Smooth muscle cell (in vitro differentiated cells): ENCODE measurements around the gene AKAP8. TPM values are rescaled to one million over a fixed set of nuclear protein-coding genes. Genes with fewer than 3 reads are reported as not detected.
A peak's percentile ranks its signal among the peaks of the same experiment; 100 is the strongest.

Experiments used
- DNase-seq: peaks from one replicate; lab custom pipeline; 2025; ENCODE audit not compliant: unreplicated experiment; lab: John Stamatoyannopoulos, UW
- H2AFZ ChIP-seq: fragments of 200-600 bp; sonication (generic); 2 replicates; pipeline ENCODE4 v1.6.0; 2016; ENCODE audit warnings: antibody characterized with exemption, low read depth, mild to moderate bottlenecking
- H3F3A ChIP-seq: fragments of 200-600 bp; sonication (generic); 2 replicates; pipeline ENCODE4 v1.6.0; 2017; ENCODE audit warnings: antibody characterized with exemption, low read depth
- H3K27ac ChIP-seq: fragments of 200-600 bp; sonication (generic); 2 replicates; pipeline ENCODE4 v1.5.1; 2016; ENCODE audit warnings: low read depth, mild to moderate bottlenecking
- H3K27me3 ChIP-seq: fragments of 200-600 bp; sonication (generic); 2 replicates; pipeline ENCODE4 v1.6.1; 2016; ENCODE audit warnings: low read depth, mild to moderate bottlenecking
- H3K36me3 ChIP-seq: fragments of 200-600 bp; sonication (generic); 2 replicates; pipeline ENCODE4 v1.5.1; 2016; ENCODE audit warnings: low read depth
- H3K4me1 ChIP-seq: fragments of 200-600 bp; sonication (generic); 2 replicates; pipeline ENCODE4 v1.5.1; 2016; ENCODE audit warnings: low read depth
- H3K4me2 ChIP-seq: fragments of 200-600 bp; sonication (generic); 2 replicates; pipeline ENCODE4 v1.6.0; 2016; ENCODE audit warnings: mild to moderate bottlenecking
- H3K4me3 ChIP-seq: fragments of 200-600 bp; sonication (generic); 2 replicates; pipeline ENCODE4 v1.5.1; 2016; ENCODE audit warnings: mild to moderate bottlenecking
- H3K79me2 ChIP-seq: fragments of 200-600 bp; sonication (generic); 2 replicates; pipeline ENCODE4 v1.6.0; 2016; ENCODE audit warnings: low read depth, mild to moderate bottlenecking
- H3K9ac ChIP-seq: fragments of 200-600 bp; sonication (generic); 2 replicates; pipeline ENCODE4 v1.6.0; 2016; ENCODE audit warnings: low read depth
- H3K9me3 ChIP-seq: fragments of 200-600 bp; sonication (generic); replicated peaks from 2 replicates; pipeline ENCODE4 v1.5.1; 2016; ENCODE audit warnings: low read depth
- H4K20me1 ChIP-seq: fragments of 200-600 bp; sonication (generic); 2 replicates; pipeline ENCODE4 v1.6.0; 2016; ENCODE audit warnings: low read depth
- WGBS: methylation state at CpG from one replicate; pipeline ENCODE4 v1.1.7; 2016; ENCODE audit warnings: low lambda C conversion rate; 5-methylcytosine and 5-hydroxymethylcytosine counted together
- polyA plus RNA-seq: library from polyadenylated mRNA; unstranded; fragments of >200 nt; fragmentation: Nextera tagmentation; extraction: Ambion mirVana; gene quantifications from 2 replicates; pipeline ENCODE4 v1.2.1, GENCODE V29; 2016
- total RNA-seq: library from RNA; depleted of rRNA; stranded (reverse); fragments of >200 nt; gene quantifications from 2 replicates; pipeline ENCODE4 v1.2.3, GENCODE V29; 2014
- TF ChIP-seq, protein P1 (sequence below): fragments of 200-600 bp; sonication (generic); IDR thresholded peaks from 2 replicates; pipeline ENCODE4 v1.5.1; 2017; ENCODE audit warnings: borderline replicate concordance, mild to moderate bottlenecking, antibody characterized with exemption; ENCODE audit not compliant: insufficient read depth, poor library complexity, severe bottlenecking

The AKAP8 gene
- total and polyA plus RNA-seq, 2 experiments from 2014 or later: 12.0 to 19.1 TPM

DNA sequence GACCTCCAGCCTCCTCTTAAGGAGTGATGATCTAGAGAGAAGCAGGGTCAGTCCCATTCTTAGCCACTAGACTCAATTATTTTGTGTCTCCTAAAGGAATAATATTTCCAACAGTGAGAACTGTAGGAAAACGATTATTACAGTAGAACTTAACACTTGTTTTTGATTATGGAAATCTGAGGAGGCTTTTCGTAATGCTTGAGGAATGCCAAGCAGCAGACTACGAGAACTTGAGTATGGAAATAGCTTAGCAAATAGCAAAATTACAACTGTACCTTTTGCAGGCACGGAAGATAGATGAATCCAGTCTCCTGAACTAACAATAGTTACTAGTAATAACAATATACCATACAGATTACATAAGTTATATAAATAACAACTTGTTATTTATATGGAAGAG is 59.5 kb downstream of the AKAP8 start:
- Histone ChIP-seq H3K4me3 (no peak overlapping the region), H3K27me3 (no peaks in the 10 kb centered on the region), H3K9me3 (no peaks in the 10 kb centered on the region), H3K4me1 (peaks cover 32% of the 10 kb centered on the region), H4K20me1 (peaks cover 100% of the 10 kb centered on the region), H3K27ac (peak overlapping the region; percentile 41), H3K9ac (no peak overlapping the region), H3K36me3 (no peaks in the 10 kb centered on the region), H2AFZ (no peak overlapping the region), H3K79me2 (peaks cover 100% of the 10 kb centered on the region), H3F3A (peaks cover 3% of the 10 kb centered on the region), H3K4me2 (peak overlapping the region; percentile 37)
- 65% methylated on average over 4 of the region's 4 CpGs for WGBS
- no peak for DNase-seq
- TF ChIP-seq, protein P1, sequence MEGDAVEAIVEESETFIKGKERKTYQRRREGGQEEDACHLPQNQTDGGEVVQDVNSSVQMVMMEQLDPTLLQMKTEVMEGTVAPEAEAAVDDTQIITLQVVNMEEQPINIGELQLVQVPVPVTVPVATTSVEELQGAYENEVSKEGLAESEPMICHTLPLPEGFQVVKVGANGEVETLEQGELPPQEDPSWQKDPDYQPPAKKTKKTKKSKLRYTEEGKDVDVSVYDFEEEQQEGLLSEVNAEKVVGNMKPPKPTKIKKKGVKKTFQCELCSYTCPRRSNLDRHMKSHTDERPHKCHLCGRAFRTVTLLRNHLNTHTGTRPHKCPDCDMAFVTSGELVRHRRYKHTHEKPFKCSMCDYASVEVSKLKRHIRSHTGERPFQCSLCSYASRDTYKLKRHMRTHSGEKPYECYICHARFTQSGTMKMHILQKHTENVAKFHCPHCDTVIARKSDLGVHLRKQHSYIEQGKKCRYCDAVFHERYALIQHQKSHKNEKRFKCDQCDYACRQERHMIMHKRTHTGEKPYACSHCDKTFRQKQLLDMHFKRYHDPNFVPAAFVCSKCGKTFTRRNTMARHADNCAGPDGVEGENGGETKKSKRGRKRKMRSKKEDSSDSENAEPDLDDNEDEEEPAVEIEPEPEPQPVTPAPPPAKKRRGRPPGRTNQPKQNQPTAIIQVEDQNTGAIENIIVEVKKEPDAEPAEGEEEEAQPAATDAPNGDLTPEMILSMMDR: no peak

DNA sequence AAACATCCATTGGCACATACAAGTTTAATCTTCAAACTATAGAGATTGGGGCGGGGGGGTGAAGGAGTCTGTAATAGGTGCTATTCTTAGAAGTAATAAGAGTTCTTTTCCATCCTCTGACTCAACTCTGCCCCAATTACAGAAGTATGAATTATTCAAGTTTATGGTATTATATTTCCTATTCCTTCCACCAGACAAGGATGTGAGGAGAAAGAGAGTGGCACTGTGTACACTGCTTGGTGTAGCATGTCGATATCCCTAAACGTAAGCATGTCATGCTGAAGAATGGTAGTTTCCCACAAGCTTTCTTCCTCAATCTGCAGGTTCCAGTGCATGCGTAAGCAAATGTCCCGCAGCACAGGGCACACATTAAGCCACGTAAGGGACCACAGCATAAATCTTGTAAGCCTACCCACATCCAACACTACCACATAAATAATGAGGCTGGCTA is 61.3 kb downstream of the AKAP8 start:
- no peak for DNase-seq
- Histone ChIP-seq H3K27me3 (no peaks in the 10 kb centered on the region), H3K79me2 (peaks cover 100% of the 10 kb centered on the region), H3K4me1 (peaks cover 28% of the 10 kb centered on the region), H3K4me3 (no peak overlapping the region), H3K9ac (no peak overlapping the region), H4K20me1 (peaks cover 100% of the 10 kb centered on the region), H3K9me3 (no peaks in the 10 kb centered on the region), H2AFZ (no peak overlapping the region), H3F3A (peaks cover 3% of the 10 kb centered on the region), H3K27ac (peak overlapping the region; percentile 77), H3K36me3 (no peaks in the 10 kb centered on the region), H3K4me2 (peak overlapping the region; percentile 11)
- WGBS: 70% methylated on average over 6 of the region's 6 CpGs
- TF ChIP-seq, protein P1: no peak

DNA sequence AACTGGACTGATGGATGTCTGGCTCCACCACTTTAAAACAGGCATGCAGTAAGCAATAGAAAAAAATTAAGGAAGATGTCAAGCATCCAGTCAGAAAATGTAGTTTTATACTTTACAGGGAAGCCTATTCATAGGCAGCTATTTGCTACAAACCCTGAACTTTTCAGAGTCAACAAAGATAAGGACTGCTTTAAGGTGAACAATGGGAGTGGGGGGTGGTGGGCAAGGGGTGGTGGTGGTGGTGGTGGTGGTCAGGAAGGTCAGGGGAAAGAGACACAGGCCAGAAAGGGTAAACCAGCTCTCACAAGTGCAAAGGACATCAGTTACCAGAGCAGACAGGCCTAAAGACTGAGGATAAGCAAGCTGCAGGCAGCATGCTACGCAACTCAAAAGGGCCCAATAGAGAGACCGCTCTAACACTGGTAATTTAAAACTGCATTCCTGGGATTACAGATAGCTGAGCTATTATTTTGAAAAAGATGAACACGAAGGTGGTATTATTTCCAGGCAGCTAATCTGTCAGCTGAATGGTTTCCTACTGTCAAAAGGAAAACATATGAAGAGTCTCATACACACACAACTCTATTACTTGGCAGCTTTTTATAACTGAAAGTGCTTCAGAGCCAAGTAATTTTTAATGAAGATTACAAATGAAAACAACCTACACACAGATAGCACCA is 62.1 kb downstream of the AKAP8 start:
- Histone ChIP-seq H3K36me3 (no peaks in the 10 kb centered on the region), H3K9me3 (no peaks in the 10 kb centered on the region), H3F3A (peaks cover 3% of the 10 kb centered on the region), H2AFZ (no peak overlapping the region), H3K4me2 (peak overlapping the region; percentile 32), H3K27ac (peak overlapping the region; percentile 77), H3K4me3 (no peak overlapping the region), H4K20me1 (peaks cover 100% of the 10 kb centered on the region), H3K9ac (no peak overlapping the region), H3K4me1 (peaks cover 28% of the 10 kb centered on the region), H3K79me2 (peaks cover 100% of the 10 kb centered on the region), H3K27me3 (no peaks in the 10 kb centered on the region)
- no peak for DNase-seq
- TF ChIP-seq, protein P1: no peak
- WGBS: 47% methylated on average over 3 of the region's 3 CpGs

DNA sequence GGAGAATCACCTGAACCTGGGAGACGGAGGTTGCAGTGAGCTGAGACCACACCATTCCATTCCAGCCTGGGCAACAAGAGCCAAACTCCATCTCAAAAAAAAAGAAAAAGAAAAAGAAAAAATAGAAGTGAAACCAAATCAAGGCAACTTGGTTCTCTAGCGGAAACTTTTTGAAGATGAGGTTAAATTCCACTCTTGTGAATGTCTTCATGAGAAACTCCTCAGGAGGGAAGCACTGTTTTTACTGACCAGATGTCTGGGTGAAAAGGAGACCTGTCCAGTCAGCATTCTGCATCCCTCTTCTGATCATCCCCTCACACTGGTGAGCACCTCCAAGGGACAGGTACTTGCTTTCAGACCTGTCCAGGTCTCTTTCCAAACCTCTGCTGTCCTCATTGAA is 63.1 kb downstream of the AKAP8 start:
- no peaks in the 10 kb centered on the region for H3K9me3 ChIP-seq
- no peak overlapping the region for H3K4me2 ChIP-seq
- peaks cover 3% of the 10 kb centered on the region for H3F3A ChIP-seq
- no peak overlapping the region for H3K9ac ChIP-seq
- H3K4me3 ChIP-seq: no peak overlapping the region
- no peak for DNase-seq
- peaks cover 100% of the 10 kb centered on the region for H3K79me2 ChIP-seq
- peak overlapping the region; percentile 77 for H3K27ac ChIP-seq
- no peaks in the 10 kb centered on the region for H3K36me3 ChIP-seq
- peaks cover 28% of the 10 kb centered on the region for H3K4me1 ChIP-seq
- no peaks in the 10 kb centered on the region for H3K27me3 ChIP-seq
- no peak overlapping the region for H2AFZ ChIP-seq
- 100% methylated on average over 2 of the region's 2 CpGs for WGBS
- TF ChIP-seq, protein P1: no peak
- H4K20me1 ChIP-seq: peaks cover 100% of the 10 kb centered on the region
